HCT116 (cell line): ENCODE data around the gene PAQR4.

ENCODE experiments used
- CEBPB ChIP-seq: IDR thresholded peaks from 2 replicates; pipeline ENCODE4 v1.6.1; 2012; ENCODE audit warnings: low read depth
- SP1 ChIP-seq: IDR thresholded peaks from 2 replicates; pipeline ENCODE4 v1.6.1; 2012; ENCODE audit warnings: low read depth
- TF ChIP-seq, protein P1 (sequence below), 3 experiments: fragments of 200-600 bp in 1 of 3; sonication (generic) in 1 of 3; IDR thresholded peaks in 2 of 3; conservative IDR thresholded peaks in 1 of 3; 2 replicates each; pipeline ENCODE4 v1.5.1; 2012 to 2017; ENCODE audit warnings: low read depth in 2 of 3, low read length in 2 of 3, antibody characterized with exemption in 1 of 3, borderline replicate concordance in 1 of 3, control low read depth in 1 of 3, mild to moderate bottlenecking in 1 of 3, mixed read lengths in 1 of 3, mixed run types in 1 of 3, moderate library complexity in 1 of 3; ENCODE audit not compliant: insufficient read depth in 1 of 3

DNA sequence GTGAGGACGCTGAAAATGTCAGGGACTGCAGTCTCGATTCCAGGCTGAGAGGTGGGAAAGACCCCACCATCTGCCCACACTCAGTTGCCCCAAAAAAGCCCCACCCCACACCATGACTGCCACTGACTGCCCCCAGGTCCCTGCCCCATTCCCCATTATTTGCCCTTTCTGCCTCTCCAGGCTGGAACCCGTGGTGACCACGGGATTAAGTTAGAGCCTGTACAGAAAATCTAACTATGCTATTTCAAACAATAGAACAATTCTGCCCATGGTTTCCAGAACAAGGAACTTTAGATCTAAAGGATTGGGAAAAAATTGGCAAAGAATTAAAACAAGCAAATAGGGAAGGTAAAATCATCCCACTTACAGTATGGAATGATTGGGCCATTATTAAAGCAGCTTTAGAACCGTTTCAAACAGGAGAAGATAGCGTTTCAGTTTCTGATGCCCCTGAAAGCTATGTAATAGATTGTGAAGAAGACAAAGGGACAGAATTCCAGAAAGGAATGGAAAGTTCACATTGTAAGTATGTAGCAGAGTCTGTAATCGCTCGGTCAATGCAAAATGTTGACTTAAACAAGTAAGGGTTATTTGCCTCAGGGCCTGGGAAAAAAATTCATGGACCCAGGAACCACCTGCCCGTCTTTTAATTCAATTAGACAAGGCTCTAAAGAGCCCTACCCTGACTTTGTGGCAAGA, 43.0 kb upstream of the PAQR4 start:
- TF ChIP-seq, protein P1, sequence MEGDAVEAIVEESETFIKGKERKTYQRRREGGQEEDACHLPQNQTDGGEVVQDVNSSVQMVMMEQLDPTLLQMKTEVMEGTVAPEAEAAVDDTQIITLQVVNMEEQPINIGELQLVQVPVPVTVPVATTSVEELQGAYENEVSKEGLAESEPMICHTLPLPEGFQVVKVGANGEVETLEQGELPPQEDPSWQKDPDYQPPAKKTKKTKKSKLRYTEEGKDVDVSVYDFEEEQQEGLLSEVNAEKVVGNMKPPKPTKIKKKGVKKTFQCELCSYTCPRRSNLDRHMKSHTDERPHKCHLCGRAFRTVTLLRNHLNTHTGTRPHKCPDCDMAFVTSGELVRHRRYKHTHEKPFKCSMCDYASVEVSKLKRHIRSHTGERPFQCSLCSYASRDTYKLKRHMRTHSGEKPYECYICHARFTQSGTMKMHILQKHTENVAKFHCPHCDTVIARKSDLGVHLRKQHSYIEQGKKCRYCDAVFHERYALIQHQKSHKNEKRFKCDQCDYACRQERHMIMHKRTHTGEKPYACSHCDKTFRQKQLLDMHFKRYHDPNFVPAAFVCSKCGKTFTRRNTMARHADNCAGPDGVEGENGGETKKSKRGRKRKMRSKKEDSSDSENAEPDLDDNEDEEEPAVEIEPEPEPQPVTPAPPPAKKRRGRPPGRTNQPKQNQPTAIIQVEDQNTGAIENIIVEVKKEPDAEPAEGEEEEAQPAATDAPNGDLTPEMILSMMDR (IDR thresholded peaks at IDR 0.05 in 2 of 3, conservative IDR thresholded peaks at IDR 0.05 in 1 of 3; ENCODE audit: borderline replicate concordance in 1 of 3, insufficient read depth in 1 of 3, low read depth in 2 of 3, low read length in 2 of 3) = no peak
- no peak for TF ChIP-seq CEBPB
- no peak for TF ChIP-seq SP1
